ENCODE results near the gene DFFA.
"Not testable (repeated sequence)": the region's sequence is repeated elsewhere in the genome, so short reads cannot be mapped to it uniquely, and the experiment has no call there.

Gene DFFA

GRCh38 chr1:10472220-10473144, at the start of gene DFFA:
DFFA (minus strand) TSS chr1:10472529; CDS start chr1:10472458, 71 bp downstream.
- peak; percentile 99 for DNase-seq

GRCh38 chr1:10521537-10522157, 49.3 kb upstream of the DFFA start:
- DNase-seq, result no peak

GRCh38 chr1:10520952-10521351, 48.6 kb upstream of the DFFA start:
- DNase-seq, result no peak

GRCh38 chr1:10520497-10520896, 48.2 kb upstream of the DFFA start:
- peak; percentile 23 for DNase-seq

GRCh38 chr1:10519016-10519417, 46.7 kb upstream of the DFFA start:
- no peak for DNase-seq

GRCh38 chr1:10517677-10517982, 45.3 kb upstream of the DFFA start:
- DNase-seq, result no peak

GRCh38 chr1:10516925-10517676, 44.8 kb upstream of the DFFA start:
- DNase-seq, result no peak

GRCh38 chr1:10515976-10516750, 43.8 kb upstream of the DFFA start:
- DNase-seq, result no peak

GRCh38 chr1:10515301-10515975, 43.1 kb upstream of the DFFA start:
- DNase-seq, result no peak

GRCh38 chr1:10514490-10515235, 42.3 kb upstream of the DFFA start:
- DNase-seq, result peak; percentile 86

GRCh38 chr1:10513199-10513598, 40.9 kb upstream of the DFFA start:
- DNase-seq, result no peak

- no peak for DNase-seq
These were observed 39.2 kb upstream of the DFFA start for GRCh38 chr1:10511494-10511885.

- no peak for DNase-seq
These were observed 38.5 kb upstream of the DFFA start for GRCh38 chr1:10510520-10511493.

GRCh38 chr1:10509809-10510509, 37.6 kb upstream of the DFFA start:
- DNase-seq, result no peak

GRCh38 chr1:10508511-10508951, 36.2 kb upstream of the DFFA start:
- DNase-seq, result peak; percentile 83

GRCh38 chr1:10507111-10507879, 35.0 kb upstream of the DFFA start:
- DNase-seq, result peak; percentile 84

- no peak for DNase-seq
These were observed 34.3 kb upstream of the DFFA start for GRCh38 chr1:10506677-10507047.

GRCh38 chr1:10506046-10506676, 33.8 kb upstream of the DFFA start:
- not testable (repeated sequence) for DNase-seq

Data from NCI-H2171 treated with DMSO at 0.1 percent for 48 hours (cell line).